ENCODE data around the gene PEBP1. TPM values are rescaled to one million over a fixed set of nuclear protein-coding genes. Genes with fewer than 3 reads are reported as not detected.

PEBP1 gene
- polyA plus RNA-seq (2013, experiment 1 of 2) = 205 TPM
- 205 TPM for polyA plus RNA-seq (2013, experiment 2 of 2)

- Histone ChIP-seq H3K79me1 (replicated peaks; ENCODE audit: low read length, poor library complexity, severe bottlenecking) (peaks cover 8% of the 10 kb centered on the region), H3K23ac (ENCODE audit: low read length in 2 of 2) (peak within 1 kb of the TSS; percentile 83 to 96), H2BK15ac (ENCODE audit: low read depth, poor library complexity, severe bottlenecking) (peak within 1 kb of the TSS; percentile 65), H3K4me2 (ENCODE audit: low read length, poor library complexity, severe bottlenecking) (peak within 1 kb of the TSS; percentile 64), H2BK12ac (ENCODE audit: low read length in 2 of 2) (peak within 1 kb of the TSS in 1 of 2 experiments; percentile 19), H2BK120ac (ENCODE audit: low read depth, low read length) (peak within 1 kb of the TSS; percentile 38), H4K8ac (ENCODE audit: low read length) (peak within 1 kb of the TSS; percentile 91), H3K14ac (ENCODE audit: low read length in 2 of 2) (peak within 1 kb of the TSS in 1 of 2 experiments; percentile 93), H2AFZ (ENCODE audit: low read depth, low read length) (peak within 1 kb of the TSS; percentile 99), H3K9me3 (ENCODE audit: control insufficient read depth, low read length) (no peaks in the 10 kb centered on the region), H3K4ac (ENCODE audit: low read depth in 1 of 2, low read length in 2 of 2) (peak within 1 kb of the TSS; percentile 77 to 94), H3K27ac (ENCODE audit: low read length, poor library complexity, severe bottlenecking) (peak within 1 kb of the TSS; percentile 13), H3K4me1 (ENCODE audit: control insufficient read depth, insufficient read depth, low read depth, low read length) (peaks cover 25% of the 10 kb centered on the region), H3K9ac (ENCODE audit: low read length) (peak within 1 kb of the TSS; percentile 99), H3K27me3 (ENCODE audit: control insufficient read depth in 1 of 2, insufficient read depth in 1 of 2, low read length in 2 of 2) (no peaks in the 10 kb centered on the region), H3K4me3 (ENCODE audit: insufficient read depth in 1 of 2, low read depth in 1 of 2, low read length in 2 of 2) (peak within 1 kb of the TSS; percentile 89 to 97), H4K91ac (ENCODE audit: low read length) (peak within 1 kb of the TSS; percentile 82), H3K36me3 (ENCODE audit: control insufficient read depth in 1 of 2, insufficient read depth in 2 of 2, low read depth in 1 of 2, low read length in 2 of 2) (peaks cover 21 to 29% of the 10 kb centered on the region in 2 experiments), H2BK5ac (ENCODE audit: low read depth, low read length, poor library complexity, severe bottlenecking) (peak within 1 kb of the TSS; percentile 61), H3K18ac (ENCODE audit: low read depth in 1 of 2, low read length in 2 of 2) (peak within 1 kb of the TSS; percentile 87 to 95), H2AK5ac (ENCODE audit: low read length, severe bottlenecking) (no peak within 1 kb of the TSS)
- DNase-seq = peak; percentile 93
- WGBS = 2% methylated on average over 63 of the region's 70 CpGs
These were observed at the start of gene PEBP1 for GRCh38 chr12:118135788-118136558. TSS of gene PEBP1 (plus strand) at chr12:118136124. CDS start at chr12:118136210, 86 bp downstream.

GRCh38 chr12:118089782-118090181 lies 46.1 kb upstream of the PEBP1 start:
- Histone ChIP-seq H3K36me3 (ENCODE audit: control insufficient read depth in 1 of 2, insufficient read depth in 2 of 2, low read depth in 1 of 2, low read length in 2 of 2) (peaks cover 0 to 9% of the 10 kb centered on the region in 2 experiments), H4K91ac (ENCODE audit: low read length) (no peak overlapping the region), H3K4ac (ENCODE audit: low read depth in 1 of 2, low read length in 2 of 2) (no peak overlapping the region), H2BK5ac (ENCODE audit: low read depth, low read length, poor library complexity, severe bottlenecking) (no peak overlapping the region), H3K27me3 (ENCODE audit: control insufficient read depth in 1 of 2, insufficient read depth in 1 of 2, low read length in 2 of 2) (no peaks in the 10 kb centered on the region), H3K18ac (ENCODE audit: low read depth in 1 of 2, low read length in 2 of 2) (no peak overlapping the region), H3K4me3 (ENCODE audit: insufficient read depth in 1 of 2, low read depth in 1 of 2, low read length in 2 of 2) (no peak overlapping the region), H3K14ac (ENCODE audit: low read length in 2 of 2) (no peak overlapping the region), H3K9ac (ENCODE audit: low read length) (no peak overlapping the region), H3K79me1 (replicated peaks; ENCODE audit: low read length, poor library complexity, severe bottlenecking) (peaks cover 15% of the 10 kb centered on the region), H3K27ac (ENCODE audit: low read length, poor library complexity, severe bottlenecking) (no peak overlapping the region), H2AFZ (ENCODE audit: low read depth, low read length) (no peak overlapping the region), H3K4me1 (ENCODE audit: control insufficient read depth, insufficient read depth, low read depth, low read length) (peaks cover 5% of the 10 kb centered on the region), H2BK12ac (ENCODE audit: low read length in 2 of 2) (no peak overlapping the region), H3K4me2 (ENCODE audit: low read length, poor library complexity, severe bottlenecking) (no peak overlapping the region), H4K8ac (ENCODE audit: low read length) (no peak overlapping the region), H3K9me3 (ENCODE audit: control insufficient read depth, low read length) (no peaks in the 10 kb centered on the region), H2BK15ac (ENCODE audit: low read depth, poor library complexity, severe bottlenecking) (no peak overlapping the region), H3K23ac (ENCODE audit: low read length in 2 of 2) (no peak overlapping the region), H2BK120ac (ENCODE audit: low read depth, low read length) (no peak overlapping the region), H2AK5ac (ENCODE audit: low read length, severe bottlenecking) (no peak overlapping the region)
- 96% methylated on average over 9 of the region's 9 CpGs for WGBS
- DNase-seq = no peak

GRCh38 chr12:118094039-118094438 lies 41.9 kb upstream of the PEBP1 start:
- DNase-seq = no peak
- Histone ChIP-seq H2BK12ac (ENCODE audit: low read length in 2 of 2) (no peak overlapping the region), H2BK5ac (ENCODE audit: low read depth, low read length, poor library complexity, severe bottlenecking) (no peak overlapping the region), H3K14ac (ENCODE audit: low read length in 2 of 2) (no peak overlapping the region), H3K79me1 (replicated peaks; ENCODE audit: low read length, poor library complexity, severe bottlenecking) (peaks cover 10% of the 10 kb centered on the region), H3K36me3 (ENCODE audit: control insufficient read depth in 1 of 2, insufficient read depth in 2 of 2, low read depth in 1 of 2, low read length in 2 of 2) (peaks cover 0 to 12% of the 10 kb centered on the region in 2 experiments), H3K9me3 (ENCODE audit: control insufficient read depth, low read length) (no peaks in the 10 kb centered on the region), H2BK15ac (ENCODE audit: low read depth, poor library complexity, severe bottlenecking) (no peak overlapping the region), H3K27me3 (ENCODE audit: control insufficient read depth in 1 of 2, insufficient read depth in 1 of 2, low read length in 2 of 2) (no peaks in the 10 kb centered on the region), H4K8ac (ENCODE audit: low read length) (no peak overlapping the region), H2BK120ac (ENCODE audit: low read depth, low read length) (no peak overlapping the region), H3K18ac (ENCODE audit: low read depth in 1 of 2, low read length in 2 of 2) (no peak overlapping the region), H3K9ac (ENCODE audit: low read length) (no peak overlapping the region), H3K4me2 (ENCODE audit: low read length, poor library complexity, severe bottlenecking) (no peak overlapping the region), H3K27ac (ENCODE audit: low read length, poor library complexity, severe bottlenecking) (no peak overlapping the region), H2AFZ (ENCODE audit: low read depth, low read length) (no peak overlapping the region), H4K91ac (ENCODE audit: low read length) (no peak overlapping the region), H3K4me1 (ENCODE audit: control insufficient read depth, insufficient read depth, low read depth, low read length) (peaks cover 3% of the 10 kb centered on the region), H2AK5ac (ENCODE audit: low read length, severe bottlenecking) (no peak overlapping the region), H3K4me3 (ENCODE audit: insufficient read depth in 1 of 2, low read depth in 1 of 2, low read length in 2 of 2) (no peak overlapping the region), H3K23ac (ENCODE audit: low read length in 2 of 2) (no peak overlapping the region), H3K4ac (ENCODE audit: low read depth in 1 of 2, low read length in 2 of 2) (no peak overlapping the region)
- 83% methylated on average over 2 of the region's 3 CpGs for WGBS

GRCh38 chr12:118098401-118098800 lies 37.5 kb upstream of the PEBP1 start:
- Histone ChIP-seq H3K36me3 (ENCODE audit: control insufficient read depth in 1 of 2, insufficient read depth in 2 of 2, low read depth in 1 of 2, low read length in 2 of 2) (peaks cover 0 to 7% of the 10 kb centered on the region in 2 experiments), H3K23ac (ENCODE audit: low read length in 2 of 2) (no peak overlapping the region), H3K4me3 (ENCODE audit: insufficient read depth in 1 of 2, low read depth in 1 of 2, low read length in 2 of 2) (no peak overlapping the region), H2BK120ac (ENCODE audit: low read depth, low read length) (no peak overlapping the region), H4K91ac (ENCODE audit: low read length) (no peak overlapping the region), H3K4ac (ENCODE audit: low read depth in 1 of 2, low read length in 2 of 2) (no peak overlapping the region), H2AFZ (ENCODE audit: low read depth, low read length) (no peak overlapping the region), H3K9me3 (ENCODE audit: control insufficient read depth, low read length) (no peaks in the 10 kb centered on the region), H4K8ac (ENCODE audit: low read length) (no peak overlapping the region), H2BK15ac (ENCODE audit: low read depth, poor library complexity, severe bottlenecking) (no peak overlapping the region), H3K27me3 (ENCODE audit: control insufficient read depth in 1 of 2, insufficient read depth in 1 of 2, low read length in 2 of 2) (no peaks in the 10 kb centered on the region), H3K27ac (ENCODE audit: low read length, poor library complexity, severe bottlenecking) (no peak overlapping the region), H3K79me1 (replicated peaks; ENCODE audit: low read length, poor library complexity, severe bottlenecking) (peaks cover 22% of the 10 kb centered on the region), H3K4me2 (ENCODE audit: low read length, poor library complexity, severe bottlenecking) (no peak overlapping the region), H3K4me1 (ENCODE audit: control insufficient read depth, insufficient read depth, low read depth, low read length) (peaks cover 11% of the 10 kb centered on the region), H3K18ac (ENCODE audit: low read depth in 1 of 2, low read length in 2 of 2) (no peak overlapping the region), H2BK12ac (ENCODE audit: low read length in 2 of 2) (no peak overlapping the region), H2AK5ac (ENCODE audit: low read length, severe bottlenecking) (no peak overlapping the region), H2BK5ac (ENCODE audit: low read depth, low read length, poor library complexity, severe bottlenecking) (no peak overlapping the region), H3K14ac (ENCODE audit: low read length in 2 of 2) (no peak overlapping the region), H3K9ac (ENCODE audit: low read length) (no peak overlapping the region)
- no peak for DNase-seq
- WGBS = no CpG with 5 or more reads among the region's 3 CpGs

Measured in mesenchymal stem cell (in vitro differentiated cells and primary cell).